ENCODE measurements around the gene SERPINE3.

The SERPINE3 gene

GRCh38 chr13:51343475-51343874 lies 4.0 kb downstream of the SERPINE3 start:
- Histone ChIP-seq H3K4me1 (ENCODE audit: control insufficient read depth in 1 of 2, insufficient read depth in 2 of 2, low read length in 2 of 2) (no peaks in the 10 kb centered on the region), H3K27me3 (ENCODE audit: low read depth, low read length) (no peaks in the 10 kb centered on the region), H3K4me3 (ENCODE audit: low read depth in 1 of 2, low read length in 2 of 2) (no peak overlapping the region), H3K27ac (ENCODE audit: low read length) (no peak overlapping the region), H3K9me3 (ENCODE audit: control insufficient read depth in 1 of 2, low read length in 2 of 2) (no peaks in the 10 kb centered on the region), H3K36me3 (ENCODE audit: control insufficient read depth in 1 of 2, insufficient read depth in 2 of 2, low read length in 2 of 2) (no peaks in the 10 kb centered on the region)

GRCh38 chr13:51346397-51346796 lies 6.9 kb downstream of the SERPINE3 start:
- Histone ChIP-seq H3K27ac (ENCODE audit: low read length) (no peak overlapping the region), H3K27me3 (ENCODE audit: low read depth, low read length) (no peaks in the 10 kb centered on the region), H3K4me1 (ENCODE audit: control insufficient read depth in 1 of 2, insufficient read depth in 2 of 2, low read length in 2 of 2) (no peaks in the 10 kb centered on the region), H3K9me3 (ENCODE audit: control insufficient read depth in 1 of 2, low read length in 2 of 2) (no peaks in the 10 kb centered on the region), H3K4me3 (ENCODE audit: low read depth in 1 of 2, low read length in 2 of 2) (no peak overlapping the region), H3K36me3 (ENCODE audit: control insufficient read depth in 1 of 2, insufficient read depth in 2 of 2, low read length in 2 of 2) (no peaks in the 10 kb centered on the region)

GRCh38 chr13:51347099-51347498 lies 7.6 kb downstream of the SERPINE3 start:
- no peaks in the 10 kb centered on the region for H3K9me3 ChIP-seq (ENCODE audit: control insufficient read depth in 1 of 2, low read length in 2 of 2)
- H3K36me3 ChIP-seq (ENCODE audit: control insufficient read depth in 1 of 2, insufficient read depth in 2 of 2, low read length in 2 of 2), result no peaks in the 10 kb centered on the region
- no peaks in the 10 kb centered on the region for H3K4me1 ChIP-seq (ENCODE audit: control insufficient read depth in 1 of 2, insufficient read depth in 2 of 2, low read length in 2 of 2)
- no peak overlapping the region for H3K27ac ChIP-seq (ENCODE audit: low read length)
- H3K27me3 ChIP-seq (ENCODE audit: low read depth, low read length), result no peaks in the 10 kb centered on the region
- no peak overlapping the region for H3K4me3 ChIP-seq (ENCODE audit: low read depth in 1 of 2, low read length in 2 of 2)

- Histone ChIP-seq H3K4me3 (ENCODE audit: low read depth in 1 of 2, low read length in 2 of 2) (no peak overlapping the region), H3K27ac (ENCODE audit: low read length) (no peak overlapping the region), H3K4me1 (ENCODE audit: control insufficient read depth in 1 of 2, insufficient read depth in 2 of 2, low read length in 2 of 2) (no peaks in the 10 kb centered on the region), H3K9me3 (ENCODE audit: control insufficient read depth in 1 of 2, low read length in 2 of 2) (no peaks in the 10 kb centered on the region), H3K27me3 (ENCODE audit: low read depth, low read length) (no peaks in the 10 kb centered on the region), H3K36me3 (ENCODE audit: control insufficient read depth in 1 of 2, insufficient read depth in 2 of 2, low read length in 2 of 2) (no peaks in the 10 kb centered on the region)
Measured at GRCh38 chr13:51348069-51348967, 8.8 kb downstream of the SERPINE3 start.

GRCh38 chr13:51349016-51349415 lies 9.5 kb downstream of the SERPINE3 start:
- Histone ChIP-seq H3K27me3 (ENCODE audit: low read depth, low read length) (no peaks in the 10 kb centered on the region), H3K4me1 (ENCODE audit: control insufficient read depth in 1 of 2, insufficient read depth in 2 of 2, low read length in 2 of 2) (no peaks in the 10 kb centered on the region), H3K27ac (ENCODE audit: low read length) (no peak overlapping the region), H3K36me3 (ENCODE audit: control insufficient read depth in 1 of 2, insufficient read depth in 2 of 2, low read length in 2 of 2) (no peaks in the 10 kb centered on the region), H3K9me3 (ENCODE audit: control insufficient read depth in 1 of 2, low read length in 2 of 2) (no peaks in the 10 kb centered on the region), H3K4me3 (ENCODE audit: low read depth in 1 of 2, low read length in 2 of 2) (no peak overlapping the region)

- H3K4me3 ChIP-seq (ENCODE audit: low read depth in 1 of 2, low read length in 2 of 2), result no peak overlapping the region
- no peak overlapping the region for H3K27ac ChIP-seq (ENCODE audit: low read length)
- peaks cover 0 to 8% of the 10 kb centered on the region in 2 donors for H3K4me1 ChIP-seq (ENCODE audit: control insufficient read depth in 1 of 2, insufficient read depth in 2 of 2, low read length in 2 of 2)
- H3K9me3 ChIP-seq (ENCODE audit: control insufficient read depth in 1 of 2, low read length in 2 of 2), result no peaks in the 10 kb centered on the region
- no peaks in the 10 kb centered on the region for H3K36me3 ChIP-seq (ENCODE audit: control insufficient read depth in 1 of 2, insufficient read depth in 2 of 2, low read length in 2 of 2)
- no peaks in the 10 kb centered on the region for H3K27me3 ChIP-seq (ENCODE audit: low read depth, low read length)
Measured at GRCh38 chr13:51355217-51355616, 15.7 kb downstream of the SERPINE3 start.

- Histone ChIP-seq H3K36me3 (ENCODE audit: control insufficient read depth in 1 of 2, insufficient read depth in 2 of 2, low read length in 2 of 2) (peaks cover 0 to 10% of the 10 kb centered on the region in 2 donors), H3K4me3 (ENCODE audit: low read depth in 1 of 2, low read length in 2 of 2) (no peak overlapping the region), H3K9me3 (ENCODE audit: control insufficient read depth in 1 of 2, low read length in 2 of 2) (no peaks in the 10 kb centered on the region), H3K4me1 (ENCODE audit: control insufficient read depth in 1 of 2, insufficient read depth in 2 of 2, low read length in 2 of 2) (peaks cover 0 to 8% of the 10 kb centered on the region in 2 donors), H3K27ac (ENCODE audit: low read length) (no peak overlapping the region), H3K27me3 (ENCODE audit: low read depth, low read length) (no peaks in the 10 kb centered on the region)
Measured at GRCh38 chr13:51357928-51358595, 18.6 kb downstream of the SERPINE3 start.

- no peaks in the 10 kb centered on the region for H3K27me3 ChIP-seq (ENCODE audit: low read depth, low read length)
- H3K36me3 ChIP-seq (ENCODE audit: control insufficient read depth in 1 of 2, insufficient read depth in 2 of 2, low read length in 2 of 2), result peaks cover 0 to 11% of the 10 kb centered on the region in 2 donors
- no peaks in the 10 kb centered on the region for H3K9me3 ChIP-seq (ENCODE audit: control insufficient read depth in 1 of 2, low read length in 2 of 2)
- peaks cover 0 to 8% of the 10 kb centered on the region in 2 donors for H3K4me1 ChIP-seq (ENCODE audit: control insufficient read depth in 1 of 2, insufficient read depth in 2 of 2, low read length in 2 of 2)
- no peak overlapping the region for H3K4me3 ChIP-seq (ENCODE audit: low read depth in 1 of 2, low read length in 2 of 2)
- H3K27ac ChIP-seq (ENCODE audit: low read length), result no peak overlapping the region
Measured at GRCh38 chr13:51359352-51359751, 19.9 kb downstream of the SERPINE3 start.

GRCh38 chr13:51360489-51360888 lies 21.0 kb downstream of the SERPINE3 start:
- Histone ChIP-seq H3K27me3 (ENCODE audit: low read depth, low read length) (no peaks in the 10 kb centered on the region), H3K27ac (ENCODE audit: low read length) (no peak overlapping the region), H3K9me3 (ENCODE audit: control insufficient read depth in 1 of 2, low read length in 2 of 2) (no peaks in the 10 kb centered on the region), H3K4me1 (ENCODE audit: control insufficient read depth in 1 of 2, insufficient read depth in 2 of 2, low read length in 2 of 2) (peaks cover 0 to 8% of the 10 kb centered on the region in 2 donors), H3K36me3 (ENCODE audit: control insufficient read depth in 1 of 2, insufficient read depth in 2 of 2, low read length in 2 of 2) (peaks cover 8 to 19% of the 10 kb centered on the region in 2 donors), H3K4me3 (ENCODE audit: low read depth in 1 of 2, low read length in 2 of 2) (no peak overlapping the region)

GRCh38 chr13:51361106-51361505 lies 21.6 kb downstream of the SERPINE3 start:
- H3K27ac ChIP-seq (ENCODE audit: low read length), result no peak overlapping the region
- H3K9me3 ChIP-seq (ENCODE audit: control insufficient read depth in 1 of 2, low read length in 2 of 2), result no peaks in the 10 kb centered on the region
- peaks cover 0 to 8% of the 10 kb centered on the region in 2 donors for H3K4me1 ChIP-seq (ENCODE audit: control insufficient read depth in 1 of 2, insufficient read depth in 2 of 2, low read length in 2 of 2)
- H3K27me3 ChIP-seq (ENCODE audit: low read depth, low read length), result no peaks in the 10 kb centered on the region
- H3K36me3 ChIP-seq (ENCODE audit: control insufficient read depth in 1 of 2, insufficient read depth in 2 of 2, low read length in 2 of 2), result peaks cover 8 to 19% of the 10 kb centered on the region in 2 donors
- no peak overlapping the region for H3K4me3 ChIP-seq (ENCODE audit: low read depth in 1 of 2, low read length in 2 of 2)

GRCh38 chr13:51363625-51364024 lies 24.1 kb downstream of the SERPINE3 start:
- Histone ChIP-seq H3K4me1 (ENCODE audit: control insufficient read depth in 1 of 2, insufficient read depth in 2 of 2, low read length in 2 of 2) (no peaks in the 10 kb centered on the region), H3K27me3 (ENCODE audit: low read depth, low read length) (no peaks in the 10 kb centered on the region), H3K36me3 (ENCODE audit: control insufficient read depth in 1 of 2, insufficient read depth in 2 of 2, low read length in 2 of 2) (peaks cover 25 to 32% of the 10 kb centered on the region in 2 donors), H3K27ac (ENCODE audit: low read length) (no peak overlapping the region), H3K9me3 (ENCODE audit: control insufficient read depth in 1 of 2, low read length in 2 of 2) (no peaks in the 10 kb centered on the region), H3K4me3 (ENCODE audit: low read depth in 1 of 2, low read length in 2 of 2) (no peak overlapping the region)

All from muscle layer of duodenum (tissue), 2 donors.